T-helper 2 cell treated with Interferon-gamma antibody and Interleukin-4, amounts not matched to agents 5 μg/mL and 100 μg/mL, for 36 hours (primary cell): ENCODE measurements around the gene RAB40B.
A peak's percentile ranks its signal among the peaks of the same experiment; 100 is the strongest.

Experiments
- DNase-seq: peaks from one replicate; pipeline ENCODE4 v3.0.0; 2021; ENCODE audit warnings: low spot score
- H3K27ac Mint-ChIP-seq: one replicate; pipeline ENCODE4 v1.8.0; 2021; ENCODE audit warnings: mild to moderate bottlenecking, mixed read lengths
- H3K27me3 Mint-ChIP-seq: one replicate; pipeline ENCODE4 v1.8.0; 2021; ENCODE audit warnings: low read depth, mixed read lengths
- H3K36me3 Mint-ChIP-seq: one replicate; pipeline ENCODE4 v1.8.0; 2021; ENCODE audit warnings: low read depth, mixed read lengths
- H3K4me1 Mint-ChIP-seq: one replicate; pipeline ENCODE4 v1.8.0; 2021; ENCODE audit warnings: low read depth, mixed read lengths
- H3K4me3 Mint-ChIP-seq: one replicate; pipeline ENCODE4 v1.8.0; 2022; ENCODE audit warnings: mild to moderate bottlenecking, moderate library complexity, mixed read lengths
- H3K9me3 Mint-ChIP-seq: one replicate; pipeline ENCODE4 v1.8.0; 2021; ENCODE audit warnings: mixed read lengths

RAB40B gene

DNA sequence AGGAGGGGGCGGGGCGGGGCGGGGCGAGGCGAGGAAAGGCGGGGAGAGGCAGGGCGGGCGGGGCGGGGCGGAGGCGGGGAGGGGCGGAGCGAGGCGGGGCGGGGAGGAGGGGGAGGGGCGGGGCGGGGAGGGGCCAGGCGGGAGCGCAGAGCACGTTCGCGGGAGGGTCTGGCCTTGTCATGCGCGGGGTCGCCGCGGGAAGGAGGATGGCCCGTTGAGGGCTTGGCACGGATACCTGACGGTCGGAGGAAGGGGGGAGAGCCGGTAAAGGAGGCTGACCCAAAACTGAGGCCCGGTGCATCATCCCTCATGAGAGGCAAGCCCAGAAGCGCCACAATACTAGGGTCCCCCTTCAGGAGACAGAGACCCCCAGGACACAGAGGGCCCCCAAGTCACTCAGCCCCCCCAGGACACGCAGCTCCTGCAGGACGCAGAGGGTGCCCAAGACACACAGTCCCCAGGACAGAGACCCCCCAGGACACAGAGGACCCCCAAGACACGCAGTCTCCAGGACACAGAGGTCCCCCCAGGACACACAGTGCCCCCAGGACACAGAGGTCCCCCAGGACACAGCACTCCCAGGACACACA is 49.7 kb downstream of the RAB40B start:
- peak; percentile 41 for DNase-seq
- no peaks in the 10 kb centered on the region for H3K9me3 Mint-ChIP-seq
- peak overlapping the region; percentile 65 for H3K4me3 Mint-ChIP-seq
- H3K27ac Mint-ChIP-seq: peak overlapping the region; percentile 63
- H3K36me3 Mint-ChIP-seq: peaks cover 7% of the 10 kb centered on the region
- no peaks in the 10 kb centered on the region for H3K27me3 Mint-ChIP-seq
- peaks cover 15% of the 10 kb centered on the region for H3K4me1 Mint-ChIP-seq

GRCh38 chr17:82648165-82648668 is 50.3 kb downstream of the RAB40B start, which contains the start of gene WDR45B:
WDR45B (minus strand) TSS chr17:82648444; CDS start chr17:82648340, 104 bp downstream.
- Mint-ChIP-seq H3K9me3 (no peaks in the 10 kb centered on the region), H3K27ac (peak within 1 kb of the TSS; percentile 72), H3K36me3 (peaks cover 10% of the 10 kb centered on the region), H3K27me3 (no peaks in the 10 kb centered on the region), H3K4me1 (peaks cover 15% of the 10 kb centered on the region), H3K4me3 (peak within 1 kb of the TSS; percentile 85)
- peak; percentile 95 for DNase-seq

DNA sequence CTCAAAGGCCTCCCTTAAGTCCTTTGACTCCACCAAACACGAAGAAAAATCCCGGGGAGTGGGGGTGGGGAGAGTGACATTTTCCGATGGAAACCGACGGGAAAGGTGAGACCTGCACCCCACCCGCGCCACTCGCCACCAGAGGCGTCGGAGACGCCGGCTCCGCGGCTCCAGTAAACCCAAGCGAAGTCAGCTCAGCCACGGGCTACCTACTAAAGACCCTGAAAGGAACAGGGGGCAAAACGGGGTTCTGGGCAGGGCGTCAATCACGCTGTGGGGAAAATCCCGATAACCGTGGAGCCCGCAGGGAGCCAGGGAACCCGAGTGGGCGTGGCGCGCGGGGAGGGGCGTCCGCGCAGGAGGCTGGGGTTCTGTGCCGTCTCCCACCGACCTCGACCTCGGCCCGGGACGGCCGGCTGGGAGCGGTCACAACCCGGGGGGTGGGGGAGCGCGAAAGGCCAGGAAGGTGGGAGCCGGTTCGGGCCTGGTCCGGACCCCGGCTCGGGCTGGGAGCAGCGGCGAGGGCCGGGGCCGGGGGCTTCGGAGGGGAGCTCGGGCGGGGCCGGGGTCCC is 50.8 kb downstream of the RAB40B start:
- peak; percentile 49 for DNase-seq
- H3K9me3 Mint-ChIP-seq: no peaks in the 10 kb centered on the region
- H3K27ac Mint-ChIP-seq: peak overlapping the region; percentile 72
- peaks cover 15% of the 10 kb centered on the region for H3K4me1 Mint-ChIP-seq
- H3K4me3 Mint-ChIP-seq: peak overlapping the region; percentile 85
- H3K36me3 Mint-ChIP-seq: peaks cover 12% of the 10 kb centered on the region
- no peaks in the 10 kb centered on the region for H3K27me3 Mint-ChIP-seq

GRCh38 chr17:82645516-82645915 is 53.0 kb downstream of the RAB40B start:
- no peak for DNase-seq
- Mint-ChIP-seq H3K4me1 (peaks cover 15% of the 10 kb centered on the region), H3K27me3 (no peaks in the 10 kb centered on the region), H3K27ac (no peak overlapping the region), H3K9me3 (no peaks in the 10 kb centered on the region), H3K36me3 (peaks cover 23% of the 10 kb centered on the region), H3K4me3 (peak overlapping the region; percentile 85)

DNA sequence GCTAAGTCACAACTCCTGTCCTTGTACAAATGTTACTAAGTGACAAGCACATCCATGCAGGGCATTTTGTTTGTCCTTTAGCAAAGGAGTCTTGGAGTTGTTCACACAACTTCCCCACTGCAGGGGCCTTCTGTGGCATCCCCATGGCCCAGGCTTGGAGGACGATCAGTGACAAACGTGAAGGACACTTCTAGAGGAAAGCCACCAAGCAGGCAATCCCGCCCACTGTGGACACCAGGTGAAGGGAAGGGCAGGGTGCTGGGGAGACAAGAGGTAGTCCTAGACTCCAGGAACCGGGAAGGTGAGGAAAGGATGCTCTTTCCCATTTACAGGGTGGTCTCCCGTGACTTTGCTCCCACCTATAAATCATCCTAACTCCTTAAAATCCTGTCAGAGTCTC is 54.4 kb downstream of the RAB40B start:
- Mint-ChIP-seq H3K36me3 (peaks cover 33% of the 10 kb centered on the region), H3K27ac (no peak overlapping the region), H3K9me3 (no peaks in the 10 kb centered on the region), H3K4me1 (peaks cover 15% of the 10 kb centered on the region), H3K27me3 (no peaks in the 10 kb centered on the region), H3K4me3 (no peak overlapping the region)
- DNase-seq: no peak

DNA sequence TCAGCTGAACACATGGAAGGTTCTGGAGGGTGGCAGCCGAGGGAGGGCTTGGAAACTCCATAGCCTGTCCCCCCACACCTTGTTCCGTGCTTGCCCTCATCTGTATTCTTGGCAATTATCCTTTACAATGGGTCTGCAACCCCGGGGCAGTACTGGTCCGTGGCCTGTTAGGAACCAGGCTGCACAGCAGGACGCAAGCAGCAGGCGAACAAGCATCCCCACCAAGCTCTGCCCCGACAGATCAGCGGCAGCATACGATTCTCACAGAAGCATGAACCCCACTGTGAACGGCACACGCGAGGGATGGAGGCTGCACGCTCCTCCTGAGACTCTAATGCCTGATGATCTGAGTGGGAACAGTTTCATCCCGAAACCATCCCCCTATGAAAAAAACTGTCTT is 56.5 kb downstream of the RAB40B start:
- Mint-ChIP-seq H3K27me3 (no peaks in the 10 kb centered on the region), H3K4me3 (no peak overlapping the region), H3K9me3 (no peaks in the 10 kb centered on the region), H3K27ac (no peak overlapping the region), H3K36me3 (peaks cover 39% of the 10 kb centered on the region), H3K4me1 (peaks cover 16% of the 10 kb centered on the region)
- DNase-seq: no peak

DNA sequence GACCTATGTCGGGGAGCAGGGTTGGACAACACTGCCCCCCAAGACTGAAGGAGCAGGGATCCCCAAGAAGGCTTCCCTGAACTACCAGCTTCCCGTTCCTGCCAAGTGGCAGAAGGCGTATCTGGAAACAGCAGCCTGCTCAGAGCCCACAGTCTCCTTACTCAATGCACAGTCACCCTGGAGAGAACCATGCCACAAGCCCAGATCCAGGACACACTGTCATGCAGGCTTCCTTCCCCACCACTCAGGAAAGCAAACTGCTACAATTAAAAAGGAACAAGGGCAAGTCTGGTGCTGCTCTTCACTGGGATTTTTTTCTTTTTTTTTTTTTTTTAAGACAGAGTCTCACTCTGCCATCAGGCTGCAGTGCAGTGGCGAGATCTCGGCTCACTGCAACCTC is 58.5 kb downstream of the RAB40B start:
- no peaks in the 10 kb centered on the region for H3K27me3 Mint-ChIP-seq
- no peak for DNase-seq
- peaks cover 3% of the 10 kb centered on the region for H3K4me1 Mint-ChIP-seq
- H3K27ac Mint-ChIP-seq: no peak overlapping the region
- no peak overlapping the region for H3K4me3 Mint-ChIP-seq
- H3K36me3 Mint-ChIP-seq: peaks cover 42% of the 10 kb centered on the region
- no peaks in the 10 kb centered on the region for H3K9me3 Mint-ChIP-seq

DNA sequence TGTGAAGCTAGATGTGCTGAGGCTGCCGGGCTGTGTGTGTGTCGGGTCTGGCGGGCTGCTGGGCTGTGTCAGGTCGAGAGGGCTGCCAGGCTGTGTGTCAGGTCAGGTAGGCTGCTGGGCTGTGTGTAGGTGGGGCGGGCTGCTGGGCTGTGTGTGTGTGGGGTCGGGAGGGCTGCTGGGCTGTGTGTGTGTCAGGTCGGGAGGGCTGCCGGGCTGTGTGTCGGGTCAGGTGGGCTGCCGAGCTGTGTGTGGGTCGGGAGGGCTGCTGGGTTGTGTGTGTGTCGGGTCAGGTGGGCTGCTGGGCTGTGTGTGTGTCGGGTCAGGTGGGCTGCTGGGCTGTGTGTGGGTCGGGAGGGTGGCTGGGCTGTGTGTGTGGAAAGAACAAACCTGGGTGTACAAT is 58.9 kb downstream of the RAB40B start:
- Mint-ChIP-seq H3K9me3 (no peaks in the 10 kb centered on the region), H3K36me3 (peaks cover 44% of the 10 kb centered on the region), H3K4me3 (no peak overlapping the region), H3K27me3 (no peaks in the 10 kb centered on the region), H3K4me1 (peaks cover 5% of the 10 kb centered on the region), H3K27ac (no peak overlapping the region)
- DNase-seq: no peak

DNA sequence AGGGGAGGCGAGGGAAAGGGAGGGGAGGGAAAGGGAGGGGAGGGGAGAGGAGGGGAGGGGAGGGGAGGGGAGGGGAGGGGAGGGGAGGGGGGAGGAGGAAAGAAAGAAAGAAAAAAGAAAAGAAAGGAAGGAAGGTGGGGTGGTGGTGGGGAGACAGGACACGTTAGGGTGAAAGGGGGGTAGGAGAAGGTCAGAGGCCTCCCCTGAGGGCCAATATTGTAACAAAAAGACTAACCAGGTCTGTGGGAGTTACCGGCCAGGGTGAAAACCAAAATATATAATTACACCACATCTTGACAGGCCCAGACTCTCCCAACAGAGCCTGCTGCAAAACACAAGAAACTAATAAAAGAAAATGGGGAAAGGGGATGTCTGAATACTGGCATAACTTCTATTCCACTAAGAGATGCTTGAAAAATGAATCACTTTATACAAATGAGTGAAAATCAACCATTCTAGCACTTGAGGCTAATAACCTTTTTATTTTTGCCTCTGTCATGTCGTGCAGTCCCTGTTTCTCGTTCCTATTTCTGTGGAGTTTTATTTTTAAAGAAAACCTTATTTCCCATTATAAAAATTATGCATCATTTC is 60.2 kb downstream of the RAB40B start:
- Mint-ChIP-seq H3K4me3 (no peak overlapping the region), H3K27ac (no peak overlapping the region), H3K27me3 (no peaks in the 10 kb centered on the region), H3K4me1 (peaks cover 5% of the 10 kb centered on the region), H3K36me3 (peaks cover 42% of the 10 kb centered on the region), H3K9me3 (no peaks in the 10 kb centered on the region)
- DNase-seq: no peak

- no peaks in the 10 kb centered on the region for H3K27me3 Mint-ChIP-seq
These were observed 61.6 kb downstream of the RAB40B start for GRCh38 chr17:82636626-82637598.

GRCh38 chr17:82633343-82633742 is 65.2 kb downstream of the RAB40B start:
- DNase-seq: no peak
- Mint-ChIP-seq H3K27ac (peak overlapping the region; percentile 10), H3K4me3 (no peak overlapping the region), H3K36me3 (peaks cover 27% of the 10 kb centered on the region), H3K27me3 (no peaks in the 10 kb centered on the region), H3K9me3 (no peaks in the 10 kb centered on the region), H3K4me1 (peaks cover 9% of the 10 kb centered on the region)

More at GRCh38 chr17:82636626-82637598, 61.6 kb downstream of the RAB40B start:
- H3K36me3 Mint-ChIP-seq: peaks cover 36% of the 10 kb centered on the region
- H3K9me3 Mint-ChIP-seq: no peaks in the 10 kb centered on the region
- H3K4me3 Mint-ChIP-seq: no peak overlapping the region
- peaks cover 5% of the 10 kb centered on the region for H3K4me1 Mint-ChIP-seq
- H3K27ac Mint-ChIP-seq: peak overlapping the region; percentile 31
- no peak for DNase-seq

DNA sequence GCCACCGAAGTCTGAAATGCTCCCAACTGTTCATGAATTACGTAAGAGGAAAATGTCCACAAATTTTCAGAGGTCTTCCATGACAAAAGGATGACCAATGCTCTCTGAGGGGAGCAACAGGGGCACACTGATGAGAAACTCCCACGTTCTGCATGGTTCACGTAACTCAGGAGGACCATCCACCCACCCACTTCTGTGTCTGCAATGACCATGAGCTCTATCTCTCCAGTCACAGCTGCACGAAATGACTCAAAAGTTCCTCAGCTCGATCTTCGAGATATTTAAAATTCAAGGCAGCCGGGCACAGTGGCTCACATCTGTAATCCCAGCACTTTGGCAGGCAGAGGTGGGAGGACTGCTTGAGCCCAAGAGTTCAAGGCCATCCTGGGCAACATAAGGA is 66.0 kb downstream of the RAB40B start:
- peaks cover 28% of the 10 kb centered on the region for H3K36me3 Mint-ChIP-seq
- no peak overlapping the region for H3K27ac Mint-ChIP-seq
- H3K4me1 Mint-ChIP-seq: peaks cover 8% of the 10 kb centered on the region

GRCh38 chr17:82631544-82631943 is 67.0 kb downstream of the RAB40B start:
- peaks cover 7% of the 10 kb centered on the region for H3K4me1 Mint-ChIP-seq
- no peaks in the 10 kb centered on the region for H3K27me3 Mint-ChIP-seq
- no peaks in the 10 kb centered on the region for H3K9me3 Mint-ChIP-seq
- no peak overlapping the region for H3K4me3 Mint-ChIP-seq
- H3K27ac Mint-ChIP-seq: no peak overlapping the region
- no peak for DNase-seq
- peaks cover 29% of the 10 kb centered on the region for H3K36me3 Mint-ChIP-seq

More for the DNA sequence above, 66.0 kb downstream of the RAB40B start:
- no peaks in the 10 kb centered on the region for H3K9me3 Mint-ChIP-seq
- DNase-seq: no peak
- H3K4me3 Mint-ChIP-seq: no peak overlapping the region
- no peaks in the 10 kb centered on the region for H3K27me3 Mint-ChIP-seq
